Hepatocyte (in vitro differentiated cells): ENCODE data around the gene B4GALT5.

Experiments used
- EZH2 ChIP-seq: fragments of 200-600 bp; sonication (generic); IDR thresholded peaks from 2 replicates; pipeline ENCODE4 v1.6.1; 2016; ENCODE audit warnings: antibody characterized with exemption, mild to moderate bottlenecking, borderline replicate concordance
- EZH2phosphoT487 ChIP-seq: fragments of 200-600 bp; sonication (generic); IDR thresholded peaks from one replicate; pipeline ENCODE4 v1.6.1; 2018; ENCODE audit warnings: antibody characterized with exemption, mild to moderate bottlenecking, low read depth, moderate library complexity; ENCODE audit not compliant: unreplicated experiment, severe bottlenecking
- TF ChIP-seq, protein P1 (sequence below): fragments of 200-600 bp; sonication (generic); IDR thresholded peaks from 2 replicates; pipeline ENCODE4 v1.5.1; 2016; ENCODE audit warnings: antibody characterized with exemption, mild to moderate bottlenecking; ENCODE audit not compliant: poor library complexity

DNA sequence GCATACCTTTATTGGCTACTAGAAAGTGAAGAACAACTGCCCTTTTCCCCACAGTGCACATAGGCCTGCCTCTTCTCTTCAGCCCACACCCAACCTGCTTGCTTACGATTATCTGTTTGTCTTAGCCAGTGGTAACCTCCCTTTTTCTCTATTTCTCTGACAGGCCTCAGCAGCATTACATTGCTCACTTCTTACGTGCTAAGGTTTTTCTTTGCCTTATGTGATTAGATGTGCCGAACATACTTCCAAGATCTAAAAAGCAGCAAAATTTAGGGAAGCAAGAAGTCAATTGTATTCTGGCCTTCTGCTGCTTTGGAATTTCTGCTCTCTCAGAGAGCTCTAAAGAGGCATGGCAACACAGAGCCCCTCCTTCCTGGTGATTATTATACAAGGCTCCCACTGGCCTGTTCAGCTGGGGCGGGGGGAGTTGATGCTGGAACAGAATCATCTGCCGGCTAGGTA lies 7.0 kb downstream of the B4GALT5 start:
- TF ChIP-seq, protein P1, sequence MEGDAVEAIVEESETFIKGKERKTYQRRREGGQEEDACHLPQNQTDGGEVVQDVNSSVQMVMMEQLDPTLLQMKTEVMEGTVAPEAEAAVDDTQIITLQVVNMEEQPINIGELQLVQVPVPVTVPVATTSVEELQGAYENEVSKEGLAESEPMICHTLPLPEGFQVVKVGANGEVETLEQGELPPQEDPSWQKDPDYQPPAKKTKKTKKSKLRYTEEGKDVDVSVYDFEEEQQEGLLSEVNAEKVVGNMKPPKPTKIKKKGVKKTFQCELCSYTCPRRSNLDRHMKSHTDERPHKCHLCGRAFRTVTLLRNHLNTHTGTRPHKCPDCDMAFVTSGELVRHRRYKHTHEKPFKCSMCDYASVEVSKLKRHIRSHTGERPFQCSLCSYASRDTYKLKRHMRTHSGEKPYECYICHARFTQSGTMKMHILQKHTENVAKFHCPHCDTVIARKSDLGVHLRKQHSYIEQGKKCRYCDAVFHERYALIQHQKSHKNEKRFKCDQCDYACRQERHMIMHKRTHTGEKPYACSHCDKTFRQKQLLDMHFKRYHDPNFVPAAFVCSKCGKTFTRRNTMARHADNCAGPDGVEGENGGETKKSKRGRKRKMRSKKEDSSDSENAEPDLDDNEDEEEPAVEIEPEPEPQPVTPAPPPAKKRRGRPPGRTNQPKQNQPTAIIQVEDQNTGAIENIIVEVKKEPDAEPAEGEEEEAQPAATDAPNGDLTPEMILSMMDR: no peak
- TF ChIP-seq EZH2: no peak
- TF ChIP-seq EZH2phosphoT487: no peak
